Measurements from ENCODE around the gene RALGPS1.

RALGPS1 gene

GRCh38 chr9:127159949-127160610 lies 245.5 kb downstream of the RALGPS1 start:
- H3K27ac ChIP-seq (ENCODE audit: low read depth in 2 of 2, low read length in 2 of 2) = no peak overlapping the region
- no peaks in the 10 kb centered on the region for H3K9me3 ChIP-seq (ENCODE audit: control insufficient read depth in 2 of 2, low read length in 2 of 2)
- H3K36me3 ChIP-seq (ENCODE audit: control insufficient read depth in 2 of 2, insufficient read depth in 2 of 2, low read length in 2 of 2) = no peaks in the 10 kb centered on the region
- H3K4me3 ChIP-seq (ENCODE audit: low read length in 2 of 2) = no peak overlapping the region
- no peaks in the 10 kb centered on the region for H3K4me1 ChIP-seq (ENCODE audit: control insufficient read depth in 2 of 2, insufficient read depth in 2 of 2, low read length in 2 of 2)
- H3K27me3 ChIP-seq (ENCODE audit: control insufficient read depth in 2 of 2, insufficient read depth in 2 of 2, low read length in 2 of 2) = no peaks in the 10 kb centered on the region
- H3K9ac ChIP-seq (ENCODE audit: low read depth in 1 of 2, low read length in 2 of 2) = no peak overlapping the region

- H3K27ac ChIP-seq (ENCODE audit: low read depth in 2 of 2, low read length in 2 of 2) = no peak overlapping the region
Measured at GRCh38 chr9:127161081-127161624, 246.6 kb downstream of the RALGPS1 start.

GRCh38 chr9:127162046-127162863 lies 247.7 kb downstream of the RALGPS1 start:
- Histone ChIP-seq H3K27ac (ENCODE audit: low read depth in 2 of 2, low read length in 2 of 2) (no peak overlapping the region), H3K9ac (ENCODE audit: low read depth in 1 of 2, low read length in 2 of 2) (no peak overlapping the region), H3K4me3 (ENCODE audit: low read length in 2 of 2) (no peak overlapping the region), H3K36me3 (ENCODE audit: control insufficient read depth in 2 of 2, insufficient read depth in 2 of 2, low read length in 2 of 2) (peaks cover 0 to 5% of the 10 kb centered on the region in 2 donors), H3K4me1 (ENCODE audit: control insufficient read depth in 2 of 2, insufficient read depth in 2 of 2, low read length in 2 of 2) (no peaks in the 10 kb centered on the region), H3K9me3 (ENCODE audit: control insufficient read depth in 2 of 2, low read length in 2 of 2) (no peaks in the 10 kb centered on the region), H3K27me3 (ENCODE audit: control insufficient read depth in 2 of 2, insufficient read depth in 2 of 2, low read length in 2 of 2) (no peaks in the 10 kb centered on the region)

More at GRCh38 chr9:127161081-127161624, 246.6 kb downstream of the RALGPS1 start:
- Histone ChIP-seq H3K4me1 (ENCODE audit: control insufficient read depth in 2 of 2, insufficient read depth in 2 of 2, low read length in 2 of 2) (no peaks in the 10 kb centered on the region), H3K36me3 (ENCODE audit: control insufficient read depth in 2 of 2, insufficient read depth in 2 of 2, low read length in 2 of 2) (no peaks in the 10 kb centered on the region), H3K9me3 (ENCODE audit: control insufficient read depth in 2 of 2, low read length in 2 of 2) (no peaks in the 10 kb centered on the region), H3K27me3 (ENCODE audit: control insufficient read depth in 2 of 2, insufficient read depth in 2 of 2, low read length in 2 of 2) (no peaks in the 10 kb centered on the region), H3K4me3 (ENCODE audit: low read length in 2 of 2) (no peak overlapping the region), H3K9ac (ENCODE audit: low read depth in 1 of 2, low read length in 2 of 2) (no peak overlapping the region)

- Histone ChIP-seq H3K36me3 (ENCODE audit: control insufficient read depth in 2 of 2, insufficient read depth in 2 of 2, low read length in 2 of 2) (peaks cover 0 to 8% of the 10 kb centered on the region in 2 donors), H3K4me3 (ENCODE audit: low read length in 2 of 2) (no peak overlapping the region), H3K27me3 (ENCODE audit: control insufficient read depth in 2 of 2, insufficient read depth in 2 of 2, low read length in 2 of 2) (no peaks in the 10 kb centered on the region), H3K4me1 (ENCODE audit: control insufficient read depth in 2 of 2, insufficient read depth in 2 of 2, low read length in 2 of 2) (no peaks in the 10 kb centered on the region), H3K9ac (ENCODE audit: low read depth in 1 of 2, low read length in 2 of 2) (no peak overlapping the region), H3K9me3 (ENCODE audit: control insufficient read depth in 2 of 2, low read length in 2 of 2) (no peaks in the 10 kb centered on the region), H3K27ac (ENCODE audit: low read depth in 2 of 2, low read length in 2 of 2) (no peak overlapping the region)
Measured at GRCh38 chr9:127162864-127163365, 248.3 kb downstream of the RALGPS1 start.

GRCh38 chr9:127163409-127163808 lies 248.8 kb downstream of the RALGPS1 start:
- Histone ChIP-seq H3K27ac (ENCODE audit: low read depth in 2 of 2, low read length in 2 of 2) (no peak overlapping the region), H3K4me3 (ENCODE audit: low read length in 2 of 2) (no peak overlapping the region), H3K4me1 (ENCODE audit: control insufficient read depth in 2 of 2, insufficient read depth in 2 of 2, low read length in 2 of 2) (no peaks in the 10 kb centered on the region), H3K36me3 (ENCODE audit: control insufficient read depth in 2 of 2, insufficient read depth in 2 of 2, low read length in 2 of 2) (peaks cover 0 to 8% of the 10 kb centered on the region in 2 donors), H3K9ac (ENCODE audit: low read depth in 1 of 2, low read length in 2 of 2) (no peak overlapping the region), H3K9me3 (ENCODE audit: control insufficient read depth in 2 of 2, low read length in 2 of 2) (no peaks in the 10 kb centered on the region), H3K27me3 (ENCODE audit: control insufficient read depth in 2 of 2, insufficient read depth in 2 of 2, low read length in 2 of 2) (no peaks in the 10 kb centered on the region)

GRCh38 chr9:127165116-127165515 lies 250.5 kb downstream of the RALGPS1 start:
- H3K4me1 ChIP-seq (ENCODE audit: control insufficient read depth in 2 of 2, insufficient read depth in 2 of 2, low read length in 2 of 2) = no peaks in the 10 kb centered on the region
- H3K27ac ChIP-seq (ENCODE audit: low read depth in 2 of 2, low read length in 2 of 2) = no peak overlapping the region
- no peaks in the 10 kb centered on the region for H3K27me3 ChIP-seq (ENCODE audit: control insufficient read depth in 2 of 2, insufficient read depth in 2 of 2, low read length in 2 of 2)
- no peaks in the 10 kb centered on the region for H3K9me3 ChIP-seq (ENCODE audit: control insufficient read depth in 2 of 2, low read length in 2 of 2)
- H3K36me3 ChIP-seq (ENCODE audit: control insufficient read depth in 2 of 2, insufficient read depth in 2 of 2, low read length in 2 of 2) = peaks cover 0 to 8% of the 10 kb centered on the region in 2 donors
- no peak overlapping the region for H3K9ac ChIP-seq (ENCODE audit: low read depth in 1 of 2, low read length in 2 of 2)
- no peak overlapping the region for H3K4me3 ChIP-seq (ENCODE audit: low read length in 2 of 2)

GRCh38 chr9:127166111-127166510 lies 251.5 kb downstream of the RALGPS1 start:
- peaks cover 0 to 8% of the 10 kb centered on the region in 2 donors for H3K36me3 ChIP-seq (ENCODE audit: control insufficient read depth in 2 of 2, insufficient read depth in 2 of 2, low read length in 2 of 2)
- H3K9me3 ChIP-seq (ENCODE audit: control insufficient read depth in 2 of 2, low read length in 2 of 2) = no peaks in the 10 kb centered on the region
- H3K4me1 ChIP-seq (ENCODE audit: control insufficient read depth in 2 of 2, insufficient read depth in 2 of 2, low read length in 2 of 2) = no peaks in the 10 kb centered on the region
- no peak overlapping the region for H3K4me3 ChIP-seq (ENCODE audit: low read length in 2 of 2)
- no peaks in the 10 kb centered on the region for H3K27me3 ChIP-seq (ENCODE audit: control insufficient read depth in 2 of 2, insufficient read depth in 2 of 2, low read length in 2 of 2)
- no peak overlapping the region for H3K9ac ChIP-seq (ENCODE audit: low read depth in 1 of 2, low read length in 2 of 2)
- H3K27ac ChIP-seq (ENCODE audit: low read depth in 2 of 2, low read length in 2 of 2) = no peak overlapping the region

- Histone ChIP-seq H3K9me3 (ENCODE audit: control insufficient read depth in 2 of 2, low read length in 2 of 2) (no peaks in the 10 kb centered on the region), H3K36me3 (ENCODE audit: control insufficient read depth in 2 of 2, insufficient read depth in 2 of 2, low read length in 2 of 2) (peaks cover 0 to 8% of the 10 kb centered on the region in 2 donors), H3K27ac (ENCODE audit: low read depth in 2 of 2, low read length in 2 of 2) (no peak overlapping the region), H3K27me3 (ENCODE audit: control insufficient read depth in 2 of 2, insufficient read depth in 2 of 2, low read length in 2 of 2) (no peaks in the 10 kb centered on the region), H3K4me3 (ENCODE audit: low read length in 2 of 2) (no peak overlapping the region), H3K9ac (ENCODE audit: low read depth in 1 of 2, low read length in 2 of 2) (no peak overlapping the region), H3K4me1 (ENCODE audit: control insufficient read depth in 2 of 2, insufficient read depth in 2 of 2, low read length in 2 of 2) (no peaks in the 10 kb centered on the region)
Measured at GRCh38 chr9:127166651-127167524, 252.3 kb downstream of the RALGPS1 start.

GRCh38 chr9:127167560-127168326 lies 253.2 kb downstream of the RALGPS1 start:
- Histone ChIP-seq H3K4me3 (ENCODE audit: low read length in 2 of 2) (no peak overlapping the region), H3K9ac (ENCODE audit: low read depth in 1 of 2, low read length in 2 of 2) (no peak overlapping the region), H3K9me3 (ENCODE audit: control insufficient read depth in 2 of 2, low read length in 2 of 2) (no peaks in the 10 kb centered on the region), H3K36me3 (ENCODE audit: control insufficient read depth in 2 of 2, insufficient read depth in 2 of 2, low read length in 2 of 2) (peaks cover 0 to 8% of the 10 kb centered on the region in 2 donors), H3K27me3 (ENCODE audit: control insufficient read depth in 2 of 2, insufficient read depth in 2 of 2, low read length in 2 of 2) (no peaks in the 10 kb centered on the region), H3K4me1 (ENCODE audit: control insufficient read depth in 2 of 2, insufficient read depth in 2 of 2, low read length in 2 of 2) (no peaks in the 10 kb centered on the region), H3K27ac (ENCODE audit: low read depth in 2 of 2, low read length in 2 of 2) (no peak overlapping the region)

Measured in mucosa of rectum (tissue), 2 donors.